ENCODE data around the gene ADAMTS20.

DNA sequence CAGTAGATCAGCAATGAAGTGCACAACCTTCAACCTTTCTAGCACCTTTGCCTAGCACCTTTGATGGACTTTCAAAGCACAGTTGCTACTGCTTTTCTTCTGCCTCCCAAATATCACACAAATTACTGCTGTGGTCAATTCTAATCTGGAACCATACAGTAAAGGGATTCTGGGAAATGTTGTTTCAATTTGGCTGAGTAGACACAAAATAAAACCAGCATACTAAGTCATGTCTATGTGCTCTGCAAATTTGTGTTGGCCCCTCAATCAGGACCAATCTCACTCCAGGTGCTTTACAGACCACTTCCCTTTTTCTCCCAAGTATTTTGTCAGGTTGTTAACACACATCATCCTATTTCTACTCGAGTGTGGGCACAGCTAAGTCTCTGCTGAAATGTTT lies 38.3 kb upstream of the ADAMTS20 start:
- TF ChIP-seq, protein P1, sequence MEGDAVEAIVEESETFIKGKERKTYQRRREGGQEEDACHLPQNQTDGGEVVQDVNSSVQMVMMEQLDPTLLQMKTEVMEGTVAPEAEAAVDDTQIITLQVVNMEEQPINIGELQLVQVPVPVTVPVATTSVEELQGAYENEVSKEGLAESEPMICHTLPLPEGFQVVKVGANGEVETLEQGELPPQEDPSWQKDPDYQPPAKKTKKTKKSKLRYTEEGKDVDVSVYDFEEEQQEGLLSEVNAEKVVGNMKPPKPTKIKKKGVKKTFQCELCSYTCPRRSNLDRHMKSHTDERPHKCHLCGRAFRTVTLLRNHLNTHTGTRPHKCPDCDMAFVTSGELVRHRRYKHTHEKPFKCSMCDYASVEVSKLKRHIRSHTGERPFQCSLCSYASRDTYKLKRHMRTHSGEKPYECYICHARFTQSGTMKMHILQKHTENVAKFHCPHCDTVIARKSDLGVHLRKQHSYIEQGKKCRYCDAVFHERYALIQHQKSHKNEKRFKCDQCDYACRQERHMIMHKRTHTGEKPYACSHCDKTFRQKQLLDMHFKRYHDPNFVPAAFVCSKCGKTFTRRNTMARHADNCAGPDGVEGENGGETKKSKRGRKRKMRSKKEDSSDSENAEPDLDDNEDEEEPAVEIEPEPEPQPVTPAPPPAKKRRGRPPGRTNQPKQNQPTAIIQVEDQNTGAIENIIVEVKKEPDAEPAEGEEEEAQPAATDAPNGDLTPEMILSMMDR (IDR thresholded peaks at IDR 0.05; ENCODE audit: low read length) = no peak
- no peak for TF ChIP-seq EZH2 (optimal IDR thresholded peaks at IDR 0.05; ENCODE audit: low read depth, low read length)
- no peak for TF ChIP-seq EZH2phosphoT487 (IDR thresholded peaks at IDR 0.05; ENCODE audit: low read length)

Measured in MM.1S (cell line).